ENCODE results near the gene PIH1D2. TPM values are rescaled to one million over a fixed set of nuclear protein-coding genes. Genes with fewer than 3 reads are reported as not detected.

The PIH1D2 gene
- total RNA-seq, 1 experiment from 2014 or later, result 3.0 TPM

DNA sequence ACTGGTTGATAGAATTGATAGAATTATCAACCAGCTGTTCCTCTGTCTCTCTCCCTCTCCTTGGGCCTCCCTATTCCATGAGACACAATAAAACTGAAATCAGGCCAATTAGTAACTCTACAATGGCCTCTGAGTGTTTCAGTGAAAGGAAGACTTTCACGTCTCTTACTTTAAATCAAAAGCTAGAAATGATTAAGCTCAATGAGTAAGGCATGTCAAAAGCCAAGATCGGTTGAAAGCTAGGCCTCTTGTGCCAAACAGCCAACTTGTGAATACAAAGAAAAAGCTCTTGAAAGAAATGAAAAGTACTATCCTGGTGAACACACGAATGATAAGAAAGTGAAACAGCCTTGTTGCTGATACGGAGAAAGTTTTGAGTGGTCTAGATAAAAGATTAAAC, 16.6 kb downstream of the PIH1D2 start:
- Histone ChIP-seq H3K4me3 (ENCODE audit: low read depth in 2 of 2, low read length in 2 of 2) (no peak overlapping the region), H3K36me3 (ENCODE audit: control insufficient read depth, insufficient read depth, low read length) (peaks cover 25% of the 10 kb centered on the region), H3K27me3 (ENCODE audit: control insufficient read depth, insufficient read depth, low read length) (no peaks in the 10 kb centered on the region), H3K4me1 (ENCODE audit: control insufficient read depth, insufficient read depth, low read length) (no peaks in the 10 kb centered on the region), H3K9me3 (ENCODE audit: control insufficient read depth, insufficient read depth, low read depth, low read length) (no peaks in the 10 kb centered on the region), H3K27ac (ENCODE audit: low read length) (no peak overlapping the region)
- no TSS peak for BruUV-seq (replicated peaks)
- ATAC-seq (no peak), DNase-seq (ENCODE audit: low read depth, low spot score) (no peak)
- CTCF ChIA-PET, result no interaction called here
- in situ Hi-C loops (cut with HindIII; ENCODE audit: low pct_unique_long_range_greater_than_20kb, low sequenced_read_pairs), result no loop called here
- intact Hi-C loops (cut with micrococcal nuclease; ENCODE audit: unreplicated experiment), result no loop called here
- TF ChIP-seq CTCF (IDR thresholded peaks at IDR 0.05) (no peak), POLR2AphosphoS5 (IDR thresholded peaks at IDR 0.05; ENCODE audit: low read depth, low read length) (no peak)
- POLR2A ChIA-PET, result no interaction called here

DNA sequence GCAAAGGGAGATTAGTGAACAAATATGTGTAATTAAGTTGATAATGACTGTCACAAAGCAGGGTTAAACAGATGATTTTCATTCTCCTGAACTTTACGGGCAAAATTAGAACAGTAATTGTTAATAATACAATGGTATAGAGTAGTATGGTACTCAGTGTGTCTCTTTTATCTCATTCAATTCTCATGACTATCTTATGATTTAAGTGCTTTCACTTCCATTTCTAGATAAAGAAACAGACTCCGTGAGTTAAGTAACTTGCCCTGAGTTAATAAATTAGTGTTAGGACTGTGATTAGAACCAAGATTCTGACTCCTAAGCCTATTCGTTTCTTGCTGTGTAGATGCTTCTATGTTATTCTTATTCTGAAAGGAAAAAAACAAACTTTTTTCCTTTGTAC, 22.0 kb downstream of the PIH1D2 start:
- H3K4me1 ChIP-seq (ENCODE audit: control insufficient read depth, insufficient read depth, low read length), result no peaks in the 10 kb centered on the region
- in situ Hi-C loops (cut with HindIII; ENCODE audit: low pct_unique_long_range_greater_than_20kb, low sequenced_read_pairs) (no loop called here), intact Hi-C loops (cut with micrococcal nuclease; ENCODE audit: unreplicated experiment) (no loop called here)
- TF ChIP-seq SIN3A (IDR thresholded peaks at IDR 0.05; ENCODE audit: borderline replicate concordance, insufficient read depth, low read depth, low read length) (no peak), TCF7L2 (IDR thresholded peaks at IDR 0.05; ENCODE audit: low read depth, low read length) (no peak), CTCF (IDR thresholded peaks at IDR 0.05) (no peak), POLR2AphosphoS5 (IDR thresholded peaks at IDR 0.05; ENCODE audit: low read depth, low read length) (no peak), REST (IDR thresholded peaks at IDR 0.05; ENCODE audit: insufficient read depth in 1 of 2, low read depth in 2 of 2, low read length in 1 of 2) (no peak)
- H3K9me3 ChIP-seq (ENCODE audit: control insufficient read depth, insufficient read depth, low read depth, low read length), result no peaks in the 10 kb centered on the region
- H3K36me3 ChIP-seq (ENCODE audit: control insufficient read depth, insufficient read depth, low read length), result peaks cover 25% of the 10 kb centered on the region
- no peak overlapping the region for H3K4me3 ChIP-seq (ENCODE audit: low read depth in 2 of 2, low read length in 2 of 2)
- H3K27ac ChIP-seq (ENCODE audit: low read length), result no peak overlapping the region
- POLR2A ChIA-PET, result no interaction called here
- BruUV-seq (replicated peaks), result no TSS peak
- ATAC-seq, result no peak
- DNase-seq (ENCODE audit: low read depth, low spot score), result no peak
- CTCF ChIA-PET, result no interaction called here
- H3K27me3 ChIP-seq (ENCODE audit: control insufficient read depth, insufficient read depth, low read length), result no peaks in the 10 kb centered on the region

DNA sequence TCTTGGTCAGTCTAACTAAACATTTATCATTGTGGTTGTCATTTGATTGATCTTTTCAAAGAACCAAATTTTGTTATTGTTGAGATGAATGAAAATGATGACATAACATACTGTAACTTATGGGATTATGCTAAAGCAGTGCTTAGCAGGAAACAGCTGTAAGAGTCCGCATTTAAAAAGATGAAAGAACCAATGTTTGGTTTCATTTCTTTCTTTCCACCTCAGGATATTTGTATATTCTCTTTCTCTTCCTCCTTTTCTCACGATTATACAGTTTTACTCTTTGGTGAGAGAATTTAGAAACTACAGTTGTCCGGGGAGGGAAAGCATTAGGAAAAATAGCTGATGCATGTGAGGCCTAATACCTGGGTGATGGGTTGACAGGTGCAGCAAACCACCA, 23.1 kb downstream of the PIH1D2 start:
- Histone ChIP-seq H3K4me3 (ENCODE audit: low read depth in 2 of 2, low read length in 2 of 2) (no peak overlapping the region), H3K9me3 (ENCODE audit: control insufficient read depth, insufficient read depth, low read depth, low read length) (no peaks in the 10 kb centered on the region), H3K27ac (ENCODE audit: low read length) (no peak overlapping the region), H3K4me1 (ENCODE audit: control insufficient read depth, insufficient read depth, low read length) (no peaks in the 10 kb centered on the region), H3K27me3 (ENCODE audit: control insufficient read depth, insufficient read depth, low read length) (no peaks in the 10 kb centered on the region), H3K36me3 (ENCODE audit: control insufficient read depth, insufficient read depth, low read length) (peaks cover 22% of the 10 kb centered on the region)
- BruUV-seq (replicated peaks), result no TSS peak
- intact Hi-C loops (cut with micrococcal nuclease; ENCODE audit: unreplicated experiment), result no loop called here
- no peak for DNase-seq (ENCODE audit: low read depth, low spot score)
- TF ChIP-seq REST (IDR thresholded peaks at IDR 0.05; ENCODE audit: insufficient read depth in 1 of 2, low read depth in 2 of 2, low read length in 1 of 2), result no peak
- no peak for TF ChIP-seq POLR2AphosphoS5 (IDR thresholded peaks at IDR 0.05; ENCODE audit: low read depth, low read length)
- TF ChIP-seq CTCF (IDR thresholded peaks at IDR 0.05), result no peak
- TF ChIP-seq SIN3A (IDR thresholded peaks at IDR 0.05; ENCODE audit: borderline replicate concordance, insufficient read depth, low read depth, low read length), result no peak
- POLR2A ChIA-PET, result no interaction called here
- in situ Hi-C loops (cut with HindIII; ENCODE audit: low pct_unique_long_range_greater_than_20kb, low sequenced_read_pairs), result no loop called here
- ATAC-seq, result no peak
- CTCF ChIA-PET, result no interaction called here
